ENCODE data around the gene HPCAL1. TPM values are rescaled to one million over a fixed set of nuclear protein-coding genes. Genes with fewer than 3 reads are reported as not detected.

Gene HPCAL1
- total and polyA plus RNA-seq, 2 of the 8 experiments (the other 6 are each of a cell fraction or from before 2014, with no cell fraction given) = 5.8 to 8.6 TPM

DNA sequence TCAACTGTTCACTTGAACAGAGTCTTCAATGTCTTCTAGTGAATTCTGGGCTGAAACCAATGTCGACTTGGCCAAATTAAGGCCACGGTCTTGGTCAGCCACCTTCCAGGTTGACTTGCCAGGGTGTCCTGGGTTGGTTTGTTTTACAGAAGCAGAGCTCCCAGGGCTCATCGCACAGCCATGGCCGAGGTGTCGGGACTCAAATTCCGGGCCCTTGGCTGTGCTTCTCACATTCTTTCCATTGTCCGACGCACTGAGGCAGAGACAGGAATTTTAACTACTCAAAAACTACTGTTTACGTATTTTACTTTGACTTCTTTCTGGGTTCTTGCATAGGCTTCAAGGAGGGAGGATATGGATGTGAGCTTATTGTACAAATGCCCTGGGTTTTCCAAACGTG, 51.7 kb downstream of the HPCAL1 start (continued):
- TF ChIP-seq, protein P1, sequence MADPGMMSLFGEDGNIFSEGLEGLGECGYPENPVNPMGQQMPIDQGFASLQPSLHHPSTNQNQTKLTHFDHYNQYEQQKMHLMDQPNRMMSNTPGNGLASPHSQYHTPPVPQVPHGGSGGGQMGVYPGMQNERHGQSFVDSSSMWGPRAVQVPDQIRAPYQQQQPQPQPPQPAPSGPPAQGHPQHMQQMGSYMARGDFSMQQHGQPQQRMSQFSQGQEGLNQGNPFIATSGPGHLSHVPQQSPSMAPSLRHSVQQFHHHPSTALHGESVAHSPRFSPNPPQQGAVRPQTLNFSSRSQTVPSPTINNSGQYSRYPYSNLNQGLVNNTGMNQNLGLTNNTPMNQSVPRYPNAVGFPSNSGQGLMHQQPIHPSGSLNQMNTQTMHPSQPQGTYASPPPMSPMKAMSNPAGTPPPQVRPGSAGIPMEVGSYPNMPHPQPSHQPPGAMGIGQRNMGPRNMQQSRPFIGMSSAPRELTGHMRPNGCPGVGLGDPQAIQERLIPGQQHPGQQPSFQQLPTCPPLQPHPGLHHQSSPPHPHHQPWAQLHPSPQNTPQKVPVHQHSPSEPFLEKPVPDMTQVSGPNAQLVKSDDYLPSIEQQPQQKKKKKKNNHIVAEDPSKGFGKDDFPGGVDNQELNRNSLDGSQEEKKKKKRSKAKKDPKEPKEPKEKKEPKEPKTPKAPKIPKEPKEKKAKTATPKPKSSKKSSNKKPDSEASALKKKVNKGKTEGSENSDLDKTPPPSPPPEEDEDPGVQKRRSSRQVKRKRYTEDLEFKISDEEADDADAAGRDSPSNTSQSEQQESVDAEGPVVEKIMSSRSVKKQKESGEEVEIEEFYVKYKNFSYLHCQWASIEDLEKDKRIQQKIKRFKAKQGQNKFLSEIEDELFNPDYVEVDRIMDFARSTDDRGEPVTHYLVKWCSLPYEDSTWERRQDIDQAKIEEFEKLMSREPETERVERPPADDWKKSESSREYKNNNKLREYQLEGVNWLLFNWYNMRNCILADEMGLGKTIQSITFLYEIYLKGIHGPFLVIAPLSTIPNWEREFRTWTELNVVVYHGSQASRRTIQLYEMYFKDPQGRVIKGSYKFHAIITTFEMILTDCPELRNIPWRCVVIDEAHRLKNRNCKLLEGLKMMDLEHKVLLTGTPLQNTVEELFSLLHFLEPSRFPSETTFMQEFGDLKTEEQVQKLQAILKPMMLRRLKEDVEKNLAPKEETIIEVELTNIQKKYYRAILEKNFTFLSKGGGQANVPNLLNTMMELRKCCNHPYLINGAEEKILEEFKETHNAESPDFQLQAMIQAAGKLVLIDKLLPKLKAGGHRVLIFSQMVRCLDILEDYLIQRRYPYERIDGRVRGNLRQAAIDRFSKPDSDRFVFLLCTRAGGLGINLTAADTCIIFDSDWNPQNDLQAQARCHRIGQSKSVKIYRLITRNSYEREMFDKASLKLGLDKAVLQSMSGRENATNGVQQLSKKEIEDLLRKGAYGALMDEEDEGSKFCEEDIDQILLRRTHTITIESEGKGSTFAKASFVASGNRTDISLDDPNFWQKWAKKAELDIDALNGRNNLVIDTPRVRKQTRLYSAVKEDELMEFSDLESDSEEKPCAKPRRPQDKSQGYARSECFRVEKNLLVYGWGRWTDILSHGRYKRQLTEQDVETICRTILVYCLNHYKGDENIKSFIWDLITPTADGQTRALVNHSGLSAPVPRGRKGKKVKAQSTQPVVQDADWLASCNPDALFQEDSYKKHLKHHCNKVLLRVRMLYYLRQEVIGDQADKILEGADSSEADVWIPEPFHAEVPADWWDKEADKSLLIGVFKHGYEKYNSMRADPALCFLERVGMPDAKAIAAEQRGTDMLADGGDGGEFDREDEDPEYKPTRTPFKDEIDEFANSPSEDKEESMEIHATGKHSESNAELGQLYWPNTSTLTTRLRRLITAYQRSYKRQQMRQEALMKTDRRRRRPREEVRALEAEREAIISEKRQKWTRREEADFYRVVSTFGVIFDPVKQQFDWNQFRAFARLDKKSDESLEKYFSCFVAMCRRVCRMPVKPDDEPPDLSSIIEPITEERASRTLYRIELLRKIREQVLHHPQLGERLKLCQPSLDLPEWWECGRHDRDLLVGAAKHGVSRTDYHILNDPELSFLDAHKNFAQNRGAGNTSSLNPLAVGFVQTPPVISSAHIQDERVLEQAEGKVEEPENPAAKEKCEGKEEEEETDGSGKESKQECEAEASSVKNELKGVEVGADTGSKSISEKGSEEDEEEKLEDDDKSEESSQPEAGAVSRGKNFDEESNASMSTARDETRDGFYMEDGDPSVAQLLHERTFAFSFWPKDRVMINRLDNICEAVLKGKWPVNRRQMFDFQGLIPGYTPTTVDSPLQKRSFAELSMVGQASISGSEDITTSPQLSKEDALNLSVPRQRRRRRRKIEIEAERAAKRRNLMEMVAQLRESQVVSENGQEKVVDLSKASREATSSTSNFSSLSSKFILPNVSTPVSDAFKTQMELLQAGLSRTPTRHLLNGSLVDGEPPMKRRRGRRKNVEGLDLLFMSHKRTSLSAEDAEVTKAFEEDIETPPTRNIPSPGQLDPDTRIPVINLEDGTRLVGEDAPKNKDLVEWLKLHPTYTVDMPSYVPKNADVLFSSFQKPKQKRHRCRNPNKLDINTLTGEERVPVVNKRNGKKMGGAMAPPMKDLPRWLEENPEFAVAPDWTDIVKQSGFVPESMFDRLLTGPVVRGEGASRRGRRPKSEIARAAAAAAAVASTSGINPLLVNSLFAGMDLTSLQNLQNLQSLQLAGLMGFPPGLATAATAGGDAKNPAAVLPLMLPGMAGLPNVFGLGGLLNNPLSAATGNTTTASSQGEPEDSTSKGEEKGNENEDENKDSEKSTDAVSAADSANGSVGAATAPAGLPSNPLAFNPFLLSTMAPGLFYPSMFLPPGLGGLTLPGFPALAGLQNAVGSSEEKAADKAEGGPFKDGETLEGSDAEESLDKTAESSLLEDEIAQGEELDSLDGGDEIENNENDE (IDR thresholded peaks at IDR 0.05; ENCODE audit: insufficient replicate concordance, low read length) = no peak
- no peak for TF ChIP-seq GABPA (IDR thresholded peaks at IDR 0.05; ENCODE audit: borderline replicate concordance, insufficient read depth, low read length)
- no peak for TF ChIP-seq PHF8 (conservative IDR thresholded peaks at IDR 0.05; ENCODE audit: low read depth, low read length)
- no peak for TF ChIP-seq KDM5A (IDR thresholded peaks at IDR 0.05; ENCODE audit: low read length)
